Measurements from ENCODE around the gene AOC2. TPM values are rescaled to one million over a fixed set of nuclear protein-coding genes. Genes with fewer than 3 reads are reported as not detected.
"Not testable (repeated sequence)": the region's sequence is repeated elsewhere in the genome, so short reads cannot be mapped to it uniquely, and the experiment has no call there.

AOC2 gene
- total RNA-seq, 1 donor from 2014 or later = 4.1 TPM

- Mint-ChIP-seq H3K4me1 (ENCODE audit: low read depth) (peaks cover 6% of the 10 kb centered on the region), H3K36me3 (ENCODE audit: insufficient read depth) (no peaks in the 10 kb centered on the region), H3K27me3 (peaks cover 27% of the 10 kb centered on the region), H3K4me3 (ENCODE audit: low read depth) (no peak overlapping the region), H3K9me3 (ENCODE audit: low read depth) (no peaks in the 10 kb centered on the region), H3K27ac (no peak overlapping the region)
- no peak for DNase-seq (ENCODE audit: low spot score, unreplicated experiment)
- TF ChIP-seq, protein P1, sequence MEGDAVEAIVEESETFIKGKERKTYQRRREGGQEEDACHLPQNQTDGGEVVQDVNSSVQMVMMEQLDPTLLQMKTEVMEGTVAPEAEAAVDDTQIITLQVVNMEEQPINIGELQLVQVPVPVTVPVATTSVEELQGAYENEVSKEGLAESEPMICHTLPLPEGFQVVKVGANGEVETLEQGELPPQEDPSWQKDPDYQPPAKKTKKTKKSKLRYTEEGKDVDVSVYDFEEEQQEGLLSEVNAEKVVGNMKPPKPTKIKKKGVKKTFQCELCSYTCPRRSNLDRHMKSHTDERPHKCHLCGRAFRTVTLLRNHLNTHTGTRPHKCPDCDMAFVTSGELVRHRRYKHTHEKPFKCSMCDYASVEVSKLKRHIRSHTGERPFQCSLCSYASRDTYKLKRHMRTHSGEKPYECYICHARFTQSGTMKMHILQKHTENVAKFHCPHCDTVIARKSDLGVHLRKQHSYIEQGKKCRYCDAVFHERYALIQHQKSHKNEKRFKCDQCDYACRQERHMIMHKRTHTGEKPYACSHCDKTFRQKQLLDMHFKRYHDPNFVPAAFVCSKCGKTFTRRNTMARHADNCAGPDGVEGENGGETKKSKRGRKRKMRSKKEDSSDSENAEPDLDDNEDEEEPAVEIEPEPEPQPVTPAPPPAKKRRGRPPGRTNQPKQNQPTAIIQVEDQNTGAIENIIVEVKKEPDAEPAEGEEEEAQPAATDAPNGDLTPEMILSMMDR (IDR thresholded peaks at IDR 0.05; ENCODE audit: unreplicated experiment) = no peak
These were observed 37.8 kb downstream of the AOC2 start for GRCh38 chr17:42882166-42882565.

- H3K27ac Mint-ChIP-seq = no peak overlapping the region
- peaks cover 10% of the 10 kb centered on the region for H3K27me3 Mint-ChIP-seq
- H3K36me3 Mint-ChIP-seq (ENCODE audit: insufficient read depth) = no peaks in the 10 kb centered on the region
These were observed 39.6 kb downstream of the AOC2 start for GRCh38 chr17:42883802-42884558.

DNA sequence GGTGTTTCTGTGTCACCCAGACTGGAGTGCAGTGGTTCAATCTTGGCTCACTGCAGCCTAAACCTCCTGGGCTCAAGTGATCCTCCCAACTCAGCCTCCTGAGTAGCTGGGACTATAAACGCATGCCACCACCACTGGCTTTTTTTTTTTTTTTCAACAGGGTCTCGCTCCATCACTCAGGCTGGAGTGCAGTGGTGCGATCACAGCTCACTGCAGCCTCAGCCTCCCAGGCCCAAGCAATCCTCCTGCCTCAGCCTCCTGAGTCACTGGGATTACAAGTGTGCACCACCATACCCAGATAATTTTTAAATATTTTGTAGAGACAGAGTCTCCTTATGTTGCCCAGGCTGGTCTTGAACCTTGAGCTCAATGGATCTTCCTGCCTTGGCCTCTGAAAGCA, 41.4 kb downstream of the AOC2 start:
- not testable (repeated sequence) for H3K9me3 Mint-ChIP-seq (ENCODE audit: low read depth); H3K4me3 Mint-ChIP-seq (ENCODE audit: low read depth); H3K36me3 Mint-ChIP-seq (ENCODE audit: insufficient read depth); H3K27ac Mint-ChIP-seq; H3K4me1 Mint-ChIP-seq (ENCODE audit: low read depth); DNase-seq (ENCODE audit: low spot score, unreplicated experiment); H3K27me3 Mint-ChIP-seq

More at GRCh38 chr17:42883802-42884558, 39.6 kb downstream of the AOC2 start:
- Mint-ChIP-seq H3K9me3 (ENCODE audit: low read depth) (no peaks in the 10 kb centered on the region), H3K4me1 (ENCODE audit: low read depth) (peaks cover 2% of the 10 kb centered on the region), H3K4me3 (ENCODE audit: low read depth) (no peak overlapping the region)
- TF ChIP-seq, protein P1 (IDR thresholded peaks at IDR 0.05; ENCODE audit: unreplicated experiment) = no peak
- DNase-seq (ENCODE audit: low spot score, unreplicated experiment) = no peak

- Mint-ChIP-seq H3K36me3 (ENCODE audit: insufficient read depth) (no peaks in the 10 kb centered on the region), H3K27ac (no peak overlapping the region), H3K4me3 (ENCODE audit: low read depth) (no peak overlapping the region), H3K4me1 (ENCODE audit: low read depth) (peaks cover 6% of the 10 kb centered on the region), H3K9me3 (ENCODE audit: low read depth) (no peaks in the 10 kb centered on the region), H3K27me3 (no peaks in the 10 kb centered on the region)
- TF ChIP-seq, protein P1 (IDR thresholded peaks at IDR 0.05; ENCODE audit: unreplicated experiment) = no peak
- DNase-seq (ENCODE audit: low spot score, unreplicated experiment) = no peak
These were observed 42.1 kb downstream of the AOC2 start for GRCh38 chr17:42886283-42887176.

GRCh38 chr17:42889809-42890208, 45.4 kb downstream of the AOC2 start:
- H3K27ac Mint-ChIP-seq = no peak overlapping the region
- DNase-seq (ENCODE audit: low spot score, unreplicated experiment) = no peak
- no peaks in the 10 kb centered on the region for H3K27me3 Mint-ChIP-seq
- TF ChIP-seq, protein P1 (IDR thresholded peaks at IDR 0.05; ENCODE audit: unreplicated experiment) = no peak
- no peak overlapping the region for H3K4me3 Mint-ChIP-seq (ENCODE audit: low read depth)
- no peaks in the 10 kb centered on the region for H3K9me3 Mint-ChIP-seq (ENCODE audit: low read depth)
- H3K4me1 Mint-ChIP-seq (ENCODE audit: low read depth) = peaks cover 26% of the 10 kb centered on the region
- H3K36me3 Mint-ChIP-seq (ENCODE audit: insufficient read depth) = no peaks in the 10 kb centered on the region

Data from progenitor cell of endocrine pancreas (in vitro differentiated cells).